NCI-H1105 treated with DMSO at 0.1 percent for 48 hours (cell line): ENCODE results near the gene BSDC1.
A peak's percentile ranks its signal among the peaks of the same experiment; 100 is the strongest.
"Not testable (repeated sequence)": the region's sequence is repeated elsewhere in the genome, so short reads cannot be mapped to it uniquely, and the experiment has no call there.

Experiments
- DNase-seq: peaks from one replicate; lab custom pipeline; 2025; lab: John Stamatoyannopoulos, UW

The BSDC1 gene

DNA sequence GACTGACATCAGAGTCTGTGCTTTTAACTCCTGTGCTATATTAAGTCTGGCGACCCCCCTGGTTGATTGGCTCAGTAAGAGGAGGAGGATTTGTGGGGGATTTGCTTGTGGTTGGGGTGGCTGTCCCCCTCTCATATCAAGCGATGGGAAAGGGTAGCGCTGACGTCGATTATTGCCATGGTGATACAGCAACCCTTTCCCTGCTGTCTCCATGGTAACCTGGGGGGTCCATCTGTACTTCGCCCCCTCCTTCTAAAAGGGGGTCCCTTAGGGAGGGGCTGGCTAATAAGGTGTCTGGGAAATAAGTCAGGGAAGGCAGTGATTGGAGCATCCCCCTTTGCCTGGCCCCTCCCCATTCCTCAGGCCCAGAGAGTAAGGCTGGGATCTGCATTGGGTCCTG lies 36.6 kb downstream of the BSDC1 start:
- no peak for DNase-seq

GRCh38 chr1:32356478-32356877 lies 37.8 kb downstream of the BSDC1 start:
- no peak for DNase-seq

- DNase-seq = not testable (repeated sequence)
These were observed 38.5 kb downstream of the BSDC1 start for GRCh38 chr1:32355778-32356177.

DNA sequence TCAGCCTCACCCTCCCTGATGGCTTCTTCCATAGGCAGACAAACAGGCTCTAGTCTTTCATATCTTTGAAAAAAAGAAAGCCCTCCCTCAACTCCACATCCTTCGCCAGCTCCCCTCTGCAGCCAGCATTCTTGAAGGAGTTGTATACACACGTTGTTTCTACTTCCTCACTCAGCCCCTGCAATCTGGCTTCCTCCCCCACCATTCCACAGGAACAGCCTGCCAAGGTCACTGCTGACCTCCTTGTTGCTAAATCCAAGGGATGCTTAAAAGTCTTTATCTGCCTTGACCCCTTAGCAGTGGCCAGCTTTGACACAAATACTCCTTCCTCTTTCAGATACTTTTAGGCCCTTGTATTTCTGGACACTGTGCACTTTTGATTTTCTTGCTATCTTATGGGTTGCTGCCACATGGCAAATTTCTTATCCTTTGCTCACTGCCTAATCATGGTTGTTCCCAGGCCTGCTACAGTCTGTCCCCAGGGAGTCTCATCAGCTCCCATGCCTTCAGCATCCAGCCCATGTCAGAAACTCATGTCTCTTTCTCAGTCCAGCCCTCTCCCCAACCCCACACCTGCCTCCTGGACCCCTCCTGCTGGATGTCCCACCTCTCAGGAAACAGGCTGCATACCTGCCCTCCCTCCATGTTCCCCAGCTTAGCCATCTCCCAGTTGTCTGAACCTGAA lies 40.2 kb downstream of the BSDC1 start:
- DNase-seq = no peak

DNA sequence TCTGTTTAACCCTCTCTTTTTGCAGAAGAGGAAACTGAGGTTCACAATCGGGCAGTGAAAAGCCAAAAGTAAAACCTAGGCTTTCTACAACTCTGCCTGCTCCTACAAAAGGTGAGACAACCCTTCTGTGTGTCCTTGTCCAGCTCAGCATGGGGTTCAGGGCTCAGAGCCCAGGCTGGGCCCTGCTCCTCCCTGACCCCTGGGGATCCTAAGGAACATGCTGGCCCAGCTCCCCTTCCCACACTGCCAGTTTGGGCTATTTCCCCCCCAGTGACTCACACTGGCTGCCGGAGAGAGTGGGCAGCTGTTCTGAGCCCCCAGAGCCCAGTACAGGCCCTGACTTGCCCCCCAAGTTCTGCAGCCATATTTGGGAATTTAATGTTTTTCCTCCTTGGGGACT lies 40.8 kb downstream of the BSDC1 start:
- DNase-seq = no peak

DNA sequence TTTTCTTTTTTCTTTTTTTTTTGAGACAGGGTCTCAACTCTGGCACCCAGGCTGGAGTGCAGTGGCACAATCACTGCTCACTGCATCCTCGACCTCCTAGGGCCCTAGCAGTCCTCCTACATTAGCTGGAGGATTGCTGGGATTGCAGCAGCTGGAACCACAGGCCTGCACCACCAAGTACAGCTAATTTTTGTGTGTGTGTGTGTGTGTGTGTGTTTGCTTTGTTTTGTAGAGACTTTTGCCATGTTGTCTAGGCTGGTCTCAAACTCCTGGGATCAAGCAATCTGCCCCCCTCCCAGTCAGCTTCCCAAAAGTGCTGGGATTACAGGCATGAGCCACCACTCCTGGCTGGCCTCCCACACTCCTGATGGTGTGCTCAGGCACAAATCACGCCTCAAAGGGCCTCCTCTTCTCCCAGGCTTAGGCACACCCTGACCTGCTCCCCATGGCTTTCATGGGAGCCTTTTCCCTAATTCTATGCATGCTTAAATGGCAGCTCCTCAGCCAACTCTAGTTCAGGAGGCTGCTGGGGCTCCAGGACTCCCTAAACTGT lies 41.3 kb downstream of the BSDC1 start:
- no peak for DNase-seq

- no peak for DNase-seq
These were observed 41.9 kb downstream of the BSDC1 start for GRCh38 chr1:32352239-32352745.

DNA sequence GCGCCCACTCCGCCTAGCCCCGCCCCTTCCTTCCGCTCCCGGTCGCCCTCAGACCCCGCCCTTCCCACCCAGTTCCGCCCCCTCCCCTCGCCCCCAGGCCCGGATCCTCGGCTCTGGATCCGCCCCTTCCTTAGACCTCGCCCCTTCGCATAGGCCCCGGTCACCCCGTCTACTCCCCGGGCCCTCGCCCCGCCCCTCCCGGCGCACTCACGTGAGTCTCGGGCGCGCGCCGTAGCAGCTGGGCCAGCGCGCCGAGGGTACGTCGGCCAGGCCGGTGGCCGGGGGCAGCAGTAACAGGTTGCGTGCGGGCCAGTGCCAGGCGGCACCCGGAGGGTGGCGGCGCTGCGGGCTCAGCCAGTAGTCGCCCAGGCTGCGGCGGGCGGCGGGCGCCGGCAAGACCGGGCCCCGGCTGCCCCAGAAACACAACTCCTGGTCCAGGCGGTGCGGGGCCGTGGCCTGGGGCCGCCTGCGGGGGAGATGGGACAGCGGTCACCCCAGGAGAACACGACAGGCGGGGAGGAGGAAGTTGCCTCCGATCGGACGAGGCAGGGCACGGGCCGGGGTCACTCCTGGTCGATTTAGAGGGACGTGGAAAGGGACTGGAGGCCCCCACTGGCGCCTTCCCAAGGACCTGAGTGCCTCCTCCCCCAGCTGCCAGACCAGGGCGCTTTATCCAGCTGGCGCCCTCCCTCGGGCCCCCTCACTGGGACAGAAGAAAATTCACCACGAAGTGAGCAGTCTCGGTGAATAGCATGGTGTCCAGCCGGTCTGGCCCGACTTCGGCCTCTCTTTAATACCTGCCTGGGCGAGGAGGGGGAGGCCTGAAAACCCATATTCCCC lies 42.6 kb downstream of the BSDC1 start:
- DNase-seq = peak; percentile 91

DNA sequence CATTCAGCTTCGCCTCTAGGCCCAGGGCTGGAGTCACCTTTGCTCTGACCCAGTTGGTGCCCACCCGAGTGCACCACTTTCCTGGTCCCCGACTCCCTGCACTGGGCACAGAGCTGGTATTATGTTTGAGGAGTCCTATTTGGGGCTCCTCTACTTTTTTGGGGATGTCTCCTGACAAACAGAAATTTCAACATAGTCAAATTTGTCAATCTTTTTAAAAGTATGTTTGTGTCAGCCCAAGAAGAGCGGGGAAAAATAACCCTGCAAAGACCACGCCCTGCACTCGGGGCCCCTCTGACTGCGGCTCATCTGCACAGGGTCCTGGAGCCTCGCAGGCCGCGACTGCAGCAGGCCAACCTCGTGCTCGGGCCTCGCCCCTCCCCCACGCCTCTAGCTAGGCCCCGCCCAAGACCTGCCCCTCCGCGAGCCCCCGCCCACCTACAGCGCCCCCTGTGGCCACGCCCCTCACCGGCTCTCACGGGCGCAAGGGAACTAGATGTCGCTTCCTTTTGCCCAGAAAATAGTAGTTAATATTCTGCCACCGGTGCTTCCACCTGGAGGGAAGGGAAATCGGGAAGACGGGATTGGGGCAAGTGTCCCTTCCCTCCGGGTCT lies 43.3 kb downstream of the BSDC1 start:
- no peak for DNase-seq

DNA sequence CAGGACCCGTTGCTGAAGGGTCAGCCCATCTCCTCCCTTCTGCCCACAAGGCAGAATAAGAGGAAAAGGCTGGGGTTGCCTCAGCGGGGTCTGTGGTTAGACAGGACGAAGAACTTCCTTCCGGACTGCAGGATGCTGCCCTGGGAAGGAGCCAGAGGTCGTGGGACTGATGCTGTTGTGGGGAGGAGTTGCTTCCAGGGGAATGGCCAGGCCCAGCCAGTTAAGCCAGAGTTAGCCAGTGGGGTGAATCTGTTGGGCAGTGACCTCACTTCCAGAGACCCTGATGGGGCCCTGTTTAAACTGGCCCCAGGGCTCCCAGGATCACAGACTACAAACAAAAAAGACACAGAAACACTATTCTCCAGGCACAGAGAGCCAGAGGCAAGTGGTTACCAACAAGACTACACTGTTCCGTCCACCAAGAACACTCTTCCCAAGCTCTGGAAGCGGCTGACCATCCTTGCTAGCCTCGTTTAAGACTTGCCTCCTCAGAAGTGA lies 45.0 kb downstream of the BSDC1 start:
- DNase-seq = no peak

DNA sequence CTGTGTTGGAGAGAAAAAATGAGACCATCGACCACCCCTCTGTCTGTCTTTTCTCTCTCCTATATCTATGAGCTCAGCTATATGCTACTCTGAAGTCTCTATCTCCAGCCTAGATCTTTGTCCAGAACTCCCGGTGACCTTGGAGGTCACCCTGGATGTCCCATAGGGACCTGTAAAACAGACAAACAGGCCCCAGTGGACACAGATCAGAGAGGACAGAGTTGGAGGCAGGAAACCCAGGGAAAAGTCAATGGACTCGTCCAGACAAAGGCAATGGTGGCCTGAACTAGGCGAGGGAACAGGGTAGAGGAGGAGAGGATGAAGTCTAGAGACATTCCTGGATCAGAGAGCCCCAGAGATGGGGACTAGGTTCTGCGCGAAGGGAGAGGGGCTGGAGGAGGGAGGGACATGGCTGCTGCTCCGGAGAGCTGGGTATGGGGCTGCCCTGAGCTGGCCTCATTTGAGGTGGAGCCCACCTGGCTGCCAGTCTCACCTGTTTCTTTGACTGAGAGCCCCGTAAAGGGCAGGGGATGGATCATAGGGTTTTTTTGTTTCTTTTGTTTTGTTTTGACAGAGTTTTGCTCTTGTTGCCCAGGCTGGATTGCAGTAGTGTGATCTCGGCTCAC lies 47.6 kb downstream of the BSDC1 start:
- no peak for DNase-seq

GRCh38 chr1:32345289-32345827 lies 48.9 kb downstream of the BSDC1 start:
- DNase-seq = no peak

GRCh38 chr1:32342704-32343103 lies 51.5 kb downstream of the BSDC1 start:
- no peak for DNase-seq

GRCh38 chr1:32341971-32342370 lies 52.3 kb downstream of the BSDC1 start:
- no peak for DNase-seq

- no peak for DNase-seq
These were observed 53.0 kb downstream of the BSDC1 start for GRCh38 chr1:32341186-32341757.

DNA sequence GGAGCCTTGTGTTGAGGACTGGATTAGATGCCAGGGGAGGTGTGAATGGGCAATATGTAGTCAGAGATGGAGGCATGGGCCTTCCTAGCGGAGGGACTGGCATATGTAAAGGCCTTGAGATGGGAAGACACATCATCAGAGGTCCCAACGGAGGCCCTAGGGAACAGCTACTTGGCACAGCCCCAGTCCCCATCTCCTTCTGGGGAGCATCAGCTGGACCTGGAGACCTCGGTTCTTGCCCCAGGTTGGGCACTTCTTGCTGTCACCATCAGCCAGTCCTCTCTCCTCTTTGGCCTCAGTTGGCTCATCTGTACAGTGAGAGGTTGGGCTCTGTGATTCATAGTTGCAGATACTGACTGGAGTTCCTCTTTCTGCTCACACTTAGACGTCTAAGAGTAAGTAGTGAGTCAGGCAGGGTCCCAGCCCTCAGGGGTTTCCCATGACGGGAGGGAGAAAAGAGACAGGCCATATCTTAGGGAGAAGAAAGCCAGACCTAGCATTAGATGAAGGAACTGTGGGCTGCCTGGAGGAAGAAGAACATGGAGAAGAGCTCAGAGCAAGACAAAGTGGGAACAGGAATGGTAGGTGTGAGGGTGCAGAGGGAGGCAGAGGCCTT lies 54.8 kb downstream of the BSDC1 start:
- DNase-seq = no peak

- no peak for DNase-seq
These were observed 55.5 kb downstream of the BSDC1 start for GRCh38 chr1:32338637-32339145.

GRCh38 chr1:32337855-32338636 lies 56.2 kb downstream of the BSDC1 start:
- DNase-seq = no peak

DNA sequence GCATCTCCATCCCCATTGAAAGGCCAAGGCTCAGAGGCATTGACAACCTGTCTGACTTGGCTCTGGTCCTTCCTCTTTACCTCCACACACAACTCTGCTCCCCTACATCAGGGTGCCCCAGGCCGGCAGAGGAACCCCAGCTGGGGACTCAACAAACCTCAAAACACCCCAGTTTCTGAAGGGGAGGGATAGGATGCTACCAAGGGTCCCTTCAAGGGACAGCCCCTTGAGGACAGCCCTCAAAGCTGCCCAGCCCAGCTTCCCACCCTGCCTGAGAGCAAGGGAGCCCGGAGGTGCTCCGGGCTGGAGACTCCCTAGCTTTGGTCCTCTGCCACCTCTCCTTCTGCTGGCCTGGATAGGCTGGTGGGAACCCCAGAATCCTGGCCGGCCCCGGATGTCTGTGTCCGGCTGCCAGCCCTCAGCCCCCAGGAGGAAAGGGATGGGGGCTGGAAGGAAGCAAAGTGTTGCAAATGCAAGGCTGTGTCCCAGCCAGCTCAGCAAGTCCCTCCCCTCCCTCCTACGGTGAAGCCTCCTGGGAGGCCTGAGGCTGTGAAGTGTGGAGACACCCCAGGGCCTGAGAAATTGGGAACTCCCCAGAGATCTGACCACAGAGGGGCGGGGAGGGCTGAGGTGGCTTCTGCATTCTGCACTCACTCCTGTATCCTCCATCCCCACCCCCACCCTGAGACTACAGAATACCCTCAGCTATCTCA lies 57.1 kb downstream of the BSDC1 start:
- no peak for DNase-seq
